Activated CD4-positive, CD25-positive, alpha-beta regulatory T cell treated with anti-CD3 and anti-CD28 coated beads, Interleukin-2, amount 50 U/mL, for 72 hours (primary cell): ENCODE measurements around the gene SH3BGR.
A peak's percentile ranks its signal among the peaks of the same experiment; 100 is the strongest.
"Not testable (repeated sequence)": the region's sequence is repeated elsewhere in the genome, so short reads cannot be mapped to it uniquely, and the experiment has no call there.

Source experiments
- DNase-seq: peaks from one replicate; pipeline ENCODE4 v3.0.0; 2021

The SH3BGR gene

DNA sequence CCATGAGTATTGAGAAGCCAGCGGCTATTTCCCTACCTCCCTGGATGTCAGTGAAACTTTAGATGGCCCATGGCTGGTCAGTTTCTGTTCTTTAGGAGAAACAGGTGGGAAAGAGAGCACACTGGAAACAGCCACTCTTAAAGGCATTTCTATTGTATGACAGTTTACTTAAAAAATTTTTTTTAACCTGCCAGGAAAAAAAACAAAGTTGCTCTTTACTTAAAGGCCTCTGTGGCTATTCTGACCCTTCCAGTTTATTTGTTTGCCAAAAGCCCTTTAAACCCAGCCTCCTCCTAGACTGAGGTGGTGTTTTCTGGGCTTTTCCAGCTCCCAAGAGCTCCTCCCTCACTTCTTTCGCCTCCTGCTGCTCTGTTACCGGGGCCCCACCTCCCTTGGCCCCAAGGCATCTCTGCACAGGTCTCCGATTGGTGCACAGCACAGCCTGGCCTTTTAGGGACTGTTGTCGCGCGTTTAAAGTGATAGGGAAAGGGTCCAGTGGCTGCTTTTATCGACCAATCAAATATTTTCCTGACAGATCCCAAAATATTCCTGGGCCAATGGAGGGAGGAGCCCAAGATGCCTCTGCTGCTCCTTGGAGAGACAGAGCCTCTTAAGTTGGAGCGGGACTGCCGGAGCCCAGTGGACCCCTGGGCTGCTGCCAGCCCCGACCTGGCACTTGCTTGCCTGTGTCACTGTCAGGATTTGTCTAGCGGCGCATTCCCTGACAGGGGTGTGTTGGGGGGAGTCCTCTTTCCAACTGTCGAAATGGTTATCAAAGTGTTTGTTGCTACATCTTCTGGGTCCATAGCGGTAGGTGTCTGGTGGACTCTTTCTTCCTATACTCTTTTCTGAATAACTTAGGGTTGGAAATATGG is at the start of gene SH3BGR:
Gene SH3BGR, plus strand, starts transcription at position 639 of the 875 bp plus-strand sequence. Its CDS starts 127 bp downstream, at position 766.
- DNase-seq, result no peak

DNA sequence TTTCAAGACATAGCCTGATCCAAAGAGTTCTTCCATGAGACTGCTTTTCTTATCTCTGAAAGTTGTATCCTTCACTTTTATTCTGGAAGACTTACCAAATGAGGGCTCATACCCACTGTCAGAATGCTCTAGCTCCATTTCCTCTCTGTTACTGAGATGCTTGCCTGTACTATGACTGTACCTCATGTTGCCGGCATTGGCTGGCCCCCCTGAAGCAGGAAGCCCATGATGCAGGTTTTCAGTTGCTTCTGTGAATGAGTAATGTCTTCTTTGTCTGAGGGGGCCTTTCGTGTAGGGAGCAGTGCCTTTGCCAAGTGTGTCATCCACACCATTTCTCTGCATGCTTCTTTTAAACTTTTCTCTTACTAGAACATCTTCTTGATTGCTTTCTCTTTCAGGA is 45.7 kb upstream of the SH3BGR start:
- no peak for DNase-seq

GRCh38 chr21:39419204-39419603 is 32.6 kb upstream of the SH3BGR start:
- DNase-seq, result not testable (repeated sequence)

- DNase-seq, result no peak
Measured at GRCh38 chr21:39422527-39423241, 29.1 kb upstream of the SH3BGR start.

DNA sequence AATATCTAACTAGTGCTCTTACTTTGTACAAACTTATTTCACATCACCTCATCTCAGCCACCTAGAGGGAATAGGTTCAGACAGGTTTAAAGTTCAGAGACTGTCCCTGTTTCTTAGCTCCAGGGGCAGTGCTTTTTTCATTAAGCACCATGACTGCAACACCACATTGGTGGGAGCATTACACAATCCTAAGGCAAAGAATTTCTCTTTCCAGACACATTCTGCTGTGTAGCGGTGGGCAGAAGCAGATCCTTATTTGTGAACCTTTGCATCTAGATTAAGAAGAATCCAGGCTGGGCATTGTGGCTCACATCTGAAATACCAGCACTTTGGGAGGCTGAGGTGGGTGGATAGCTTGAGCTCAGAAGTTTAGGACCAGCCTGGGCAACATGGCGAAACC is 22.3 kb upstream of the SH3BGR start:
- DNase-seq, result no peak

- DNase-seq, result no peak
Measured at GRCh38 chr21:39430016-39430415, 21.8 kb upstream of the SH3BGR start.

DNA sequence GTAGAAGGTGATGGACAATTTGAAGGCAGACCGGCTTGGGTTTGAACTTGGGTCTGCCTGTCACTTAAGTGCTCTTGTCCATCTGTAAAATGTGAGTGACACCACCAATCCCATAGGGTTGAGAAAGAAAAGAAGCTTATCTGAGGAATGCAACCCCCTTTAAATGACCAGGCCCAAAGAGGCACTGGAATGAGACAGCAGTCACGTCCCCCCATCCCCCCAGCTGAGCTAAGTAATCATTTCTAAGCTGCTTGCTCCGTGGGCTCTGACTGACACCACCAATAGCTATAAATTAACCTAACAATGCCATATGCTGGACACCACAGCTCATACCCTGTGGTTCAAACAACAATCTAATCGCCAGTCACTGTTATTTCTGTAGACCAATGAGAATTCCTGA is 21.3 kb upstream of the SH3BGR start:
- DNase-seq, result no peak

GRCh38 chr21:39430954-39431353 is 20.8 kb upstream of the SH3BGR start:
- DNase-seq, result no peak

- no peak for DNase-seq
Measured at GRCh38 chr21:39434950-39435349, 16.8 kb upstream of the SH3BGR start.

DNA sequence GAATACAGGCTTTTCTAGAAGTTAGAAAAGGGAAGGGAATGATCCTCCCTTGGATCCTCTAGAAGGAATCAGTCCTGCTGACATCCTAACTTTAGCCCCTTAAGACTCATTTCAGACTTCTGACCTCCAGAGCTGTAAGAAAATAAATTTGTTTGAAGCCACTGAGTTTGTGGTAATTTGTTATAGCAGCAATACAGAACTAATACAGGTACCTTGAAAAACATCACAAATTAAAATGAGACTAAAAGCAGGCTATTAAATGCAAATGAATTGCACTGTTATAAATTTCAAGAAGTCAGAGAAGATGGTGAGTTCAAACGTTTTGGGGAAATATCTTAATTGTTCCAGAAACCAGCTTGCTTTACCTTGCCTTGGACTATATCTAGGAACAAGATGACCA is 12.5 kb upstream of the SH3BGR start:
- no peak for DNase-seq

GRCh38 chr21:39441502-39442475 is 10.0 kb upstream of the SH3BGR start:
- DNase-seq, result no peak

DNA sequence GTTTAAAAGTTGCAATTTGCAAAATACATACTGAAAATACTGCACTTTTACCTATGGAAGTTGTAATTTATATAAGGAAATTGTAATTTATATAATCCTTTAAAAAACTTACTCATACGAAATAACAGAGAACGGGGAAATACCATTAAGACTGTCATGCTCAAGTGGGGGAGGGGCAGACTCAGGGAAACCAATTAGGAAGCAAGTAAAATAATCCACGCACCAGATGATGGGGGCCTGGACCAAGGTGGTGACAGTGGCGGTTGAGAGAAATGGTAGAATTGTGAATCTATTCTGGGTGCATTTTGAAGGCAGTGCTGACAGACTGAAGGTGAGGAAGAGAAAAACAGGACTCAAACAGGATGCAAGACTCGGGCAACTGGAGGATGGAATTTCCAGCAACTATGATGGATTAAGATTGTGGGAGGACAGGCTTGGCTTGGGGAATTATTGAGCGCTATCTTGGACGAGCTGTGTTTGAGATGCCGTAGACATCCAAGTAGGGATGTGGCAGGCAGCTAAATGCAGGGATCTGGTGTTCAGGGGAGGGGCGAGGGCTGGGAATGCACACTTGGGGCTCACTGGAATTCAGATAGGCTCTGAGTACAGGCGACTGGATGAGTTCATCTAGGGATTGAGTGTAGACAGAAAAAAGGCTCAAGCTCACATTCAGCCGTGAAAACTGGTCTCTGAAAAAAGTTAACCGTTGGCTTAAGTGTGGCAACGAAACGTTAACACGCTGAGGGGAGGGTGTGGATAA is 7.2 kb upstream of the SH3BGR start:
- DNase-seq, result no peak

GRCh38 chr21:39445321-39446269 is 6.2 kb upstream of the SH3BGR start, which contains the start of gene LCA5L:
Gene LCA5L, minus strand, starts transcription at chr21:39445778. Its CDS starts 17,285 bp downstream, at chr21:39428493.
- peak; percentile 96 for DNase-seq

DNA sequence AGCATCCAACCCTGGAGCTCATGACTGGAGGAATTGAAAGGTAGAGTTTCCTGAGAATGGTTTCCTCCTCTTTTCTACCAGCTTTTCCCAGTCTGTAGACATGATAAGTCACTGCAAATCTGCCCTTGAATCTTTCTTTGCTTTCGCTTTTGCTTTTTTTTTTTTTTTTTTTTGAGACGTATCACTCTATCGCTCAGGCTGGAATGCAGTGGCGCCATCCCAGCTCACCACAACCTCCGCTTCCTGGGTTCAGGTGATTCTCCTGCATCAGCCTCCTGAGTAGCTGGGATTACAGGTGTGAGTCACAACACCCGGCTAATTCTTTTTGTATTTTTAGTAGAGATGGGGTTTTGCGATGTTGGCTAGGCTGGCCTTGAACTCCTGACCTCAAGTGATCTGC is 4.5 kb upstream of the SH3BGR start:
- DNase-seq, result no peak

- DNase-seq, result no peak
Measured at GRCh38 chr21:39452207-39452969, 618 bp downstream of the SH3BGR start.

- no peak for DNase-seq
Measured at GRCh38 chr21:39452970-39453342, 1.2 kb downstream of the SH3BGR start.

- no peak for DNase-seq
Measured at GRCh38 chr21:39453571-39454179, 1.9 kb downstream of the SH3BGR start.

GRCh38 chr21:39454949-39455668 is 3.3 kb downstream of the SH3BGR start:
- no peak for DNase-seq

DNA sequence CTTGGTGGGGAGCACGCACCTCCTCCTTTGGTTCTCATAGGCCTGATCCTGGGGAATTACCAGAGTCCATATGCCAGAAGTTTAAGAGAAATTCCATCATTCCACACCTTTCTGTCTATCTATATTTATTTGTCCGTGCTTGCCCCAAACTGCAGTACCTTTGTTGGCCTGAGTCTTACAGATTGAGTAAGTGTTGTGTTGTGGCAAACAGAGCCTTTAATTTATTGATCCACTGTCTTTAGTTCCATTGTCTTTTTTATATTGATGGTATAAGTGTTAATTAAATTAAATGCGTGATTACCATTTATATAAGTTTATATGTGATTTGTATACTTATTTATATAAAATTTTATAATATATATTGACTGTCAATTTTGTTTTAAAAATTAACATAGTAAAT is 4.9 kb downstream of the SH3BGR start:
- DNase-seq, result no peak
